Tibial nerve (tissue), 3 donors: ENCODE measurements around the gene BLNK.

Experiments used
- CTCF ChIP-seq, 5 experiments: fragments of 200-600 bp in 3 of 5; fragments of 450-650 bp in 2 of 5; sonication (generic) in 3 of 5; IDR thresholded peaks; one replicate each; pipeline ENCODE4 v1.5.1; 2016 to 2019; ENCODE audit warnings: antibody characterized with exemption in 5 of 5, mild to moderate bottlenecking in 3 of 5, moderate library complexity in 2 of 5
- POLR2A ChIP-seq, 2 donors: fragments of 450-650 bp; IDR thresholded peaks; one replicate each; pipeline ENCODE4 v1.6.1; 2017; ENCODE audit warnings: antibody characterized with exemption in 2 of 2, mild to moderate bottlenecking in 2 of 2, moderate library complexity in 2 of 2

DNA sequence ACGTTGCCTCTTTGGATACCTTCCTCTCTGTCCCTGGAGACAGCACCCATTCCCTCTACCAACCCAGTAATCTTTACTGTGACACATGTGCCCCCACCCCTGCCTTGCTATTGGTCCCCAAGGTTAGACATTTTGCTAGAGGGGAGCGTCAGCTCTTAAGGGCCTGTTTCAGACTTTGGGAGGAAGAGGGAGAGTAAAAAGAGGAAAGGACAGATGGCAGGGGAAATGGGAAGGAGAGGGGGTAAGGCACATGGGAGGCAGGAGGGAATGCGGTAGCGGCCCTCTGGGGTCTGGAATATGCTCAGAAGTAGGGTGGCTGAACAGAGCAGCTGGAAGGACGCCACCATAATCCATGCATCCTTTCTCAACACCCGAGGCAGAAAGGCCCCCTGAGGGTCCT lies 12.2 kb downstream of the BLNK start:
- TF ChIP-seq CTCF (IDR thresholded peaks at IDR 0.05) (no peak), POLR2A (IDR thresholded peaks at IDR 0.05) (no peak)
